Spinal cord (tissue), 4 donors: ENCODE measurements around the gene ZIC1. TPM values are rescaled to one million over a fixed set of nuclear protein-coding genes. Genes with fewer than 3 reads are reported as not detected.

ENCODE experiments used
- polyA plus RNA-seq, 2 donors: library from polyadenylated mRNA; unstranded; fragments of 120-200 nt; gene quantifications; one replicate each; pipeline ENCODE4 v1.2.1, GENCODE V29; 2013; ENCODE audit not compliant: insufficient read length in 2 of 2
- total RNA-seq, 2 donors: library from RNA; depleted of rRNA in 1 of 2; stranded (reverse); fragments of 120-200 nt in 1 of 2; fragments of >200 nt in 1 of 2; gene quantifications; one replicate each; pipeline versions ENCODE4 v1.2.3 to v1.2.4, GENCODE V29; 2013 to 2014

Gene ZIC1
- total and polyA plus RNA-seq, 4 donors = 87.2 to 514 (median 243) TPM

Other genes starting within 250 kb of the ZIC1 start
- gene ZIC4, start 2.8 kb upstream of the ZIC1 start, total RNA-seq = 10 to 100 TPM; 12.2 to 30.5 TPM
- gene ZIC4, start 2.8 kb upstream of the ZIC1 start, polyA plus RNA-seq = 10 to 100 TPM; 21.6 to 33.0 TPM